ENCODE results near the gene PSMD8.
A peak's percentile ranks its signal among the peaks of the same experiment; 100 is the strongest.
"Not testable (repeated sequence)": the region's sequence is repeated elsewhere in the genome, so short reads cannot be mapped to it uniquely, and the experiment has no call there.

Gene PSMD8

GRCh38 chr19:38374332-38375097, at the start of gene PSMD8:
TSS of gene PSMD8 (plus strand) at chr19:38374571. CDS start at chr19:38374602, 31 bp downstream.
- DNase-seq: peak; percentile 90 to 98 (median 96)

DNA sequence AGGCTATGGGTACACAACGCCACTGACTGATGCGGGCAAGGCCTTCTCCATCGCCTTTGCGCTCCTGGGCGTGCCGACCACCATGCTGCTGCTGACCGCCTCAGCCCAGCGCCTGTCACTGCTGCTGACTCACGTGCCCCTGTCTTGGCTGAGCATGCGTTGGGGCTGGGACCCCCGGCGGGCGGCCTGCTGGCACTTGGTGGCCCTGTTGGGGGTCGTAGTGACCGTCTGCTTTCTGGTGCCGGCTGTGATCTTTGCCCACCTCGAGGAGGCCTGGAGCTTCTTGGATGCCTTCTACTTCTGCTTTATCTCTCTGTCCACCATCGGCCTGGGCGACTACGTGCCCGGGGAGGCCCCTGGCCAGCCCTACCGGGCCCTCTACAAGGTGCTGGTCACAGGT, 47.8 kb upstream of the PSMD8 start:
- DNase-seq: no peak

- DNase-seq: no peak
Measured at GRCh38 chr19:38329651-38330050, 44.7 kb upstream of the PSMD8 start.

DNA sequence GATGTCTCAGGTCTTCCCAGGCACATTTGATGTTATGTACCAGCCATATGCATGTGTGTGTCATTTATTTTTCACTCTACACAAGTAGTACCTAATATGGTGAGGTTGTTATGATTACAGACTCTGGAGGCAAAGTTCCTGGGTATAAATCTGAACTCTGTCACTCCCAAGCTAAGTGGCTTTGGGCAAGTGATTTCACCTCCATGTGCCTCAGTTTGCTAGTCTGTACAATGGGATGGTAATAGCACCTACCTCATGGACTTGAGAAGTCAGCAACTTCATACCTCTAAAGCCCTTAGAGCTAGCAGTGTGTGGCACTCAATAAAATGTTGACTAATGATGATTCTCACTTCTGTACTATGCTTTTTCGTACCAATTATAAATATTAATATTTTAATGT, 42.6 kb upstream of the PSMD8 start:
- no peak for DNase-seq

DNA sequence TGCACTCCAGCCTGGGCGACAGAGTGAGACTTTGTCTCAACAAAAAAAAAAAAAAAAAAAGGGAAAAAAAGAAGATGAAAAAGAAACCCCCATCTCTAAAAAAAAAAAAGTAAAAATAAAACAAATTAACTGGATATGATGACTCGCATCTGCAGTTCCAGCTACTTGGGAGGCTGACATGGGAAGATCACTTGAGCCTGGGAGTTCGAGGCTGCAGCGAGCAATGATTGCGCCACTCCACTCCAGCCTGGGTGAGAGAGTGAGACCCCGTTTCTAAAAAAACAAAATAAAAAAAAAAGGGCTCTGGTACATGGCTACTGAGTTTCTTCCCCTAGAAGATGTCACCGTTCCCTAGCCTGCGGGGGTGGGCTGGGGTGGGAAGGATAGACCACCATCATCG, 41.1 kb upstream of the PSMD8 start:
- no peak for DNase-seq

GRCh38 chr19:38335949-38336637, 38.3 kb upstream of the PSMD8 start:
- peak; percentile 82 to 91 (median 86) for DNase-seq

DNA sequence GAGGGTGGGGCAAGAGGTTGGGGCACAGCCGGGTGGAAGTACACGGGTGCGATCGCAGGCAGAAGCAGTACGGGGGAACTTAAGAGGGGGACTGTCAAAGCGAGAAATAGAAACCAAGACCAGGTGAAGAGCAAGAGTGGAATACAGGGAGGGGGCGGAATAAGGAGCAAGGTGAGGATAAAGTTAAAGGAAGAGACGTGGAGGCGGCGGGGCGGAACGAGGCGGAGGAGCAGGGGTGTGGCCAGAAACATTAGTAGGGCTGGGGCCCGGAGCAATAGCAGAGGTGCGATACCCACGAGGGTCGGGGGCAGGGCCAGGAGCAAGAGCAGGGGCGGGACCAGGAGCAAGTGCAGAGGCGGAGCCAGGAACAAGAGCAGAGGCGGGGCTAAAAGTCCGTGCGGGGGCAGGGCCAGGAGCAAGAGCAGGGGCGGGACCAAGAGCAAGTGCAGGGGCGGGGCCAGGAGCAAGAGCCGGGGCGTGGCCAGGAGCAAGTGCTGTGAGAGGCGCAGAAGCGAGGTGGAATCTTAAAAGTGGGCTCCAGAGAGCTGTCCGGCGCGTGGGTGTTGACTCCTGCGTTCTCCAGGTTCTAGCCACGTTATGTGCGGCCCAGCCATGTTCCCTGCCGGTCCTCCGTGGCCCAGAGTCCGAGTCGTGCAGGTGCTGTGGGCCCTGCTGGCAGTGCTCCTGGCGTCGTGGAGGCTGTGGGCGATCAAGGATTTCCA, 37.6 kb upstream of the PSMD8 start:
- DNase-seq: peak; percentile 91 to 95 (median 92)

DNA sequence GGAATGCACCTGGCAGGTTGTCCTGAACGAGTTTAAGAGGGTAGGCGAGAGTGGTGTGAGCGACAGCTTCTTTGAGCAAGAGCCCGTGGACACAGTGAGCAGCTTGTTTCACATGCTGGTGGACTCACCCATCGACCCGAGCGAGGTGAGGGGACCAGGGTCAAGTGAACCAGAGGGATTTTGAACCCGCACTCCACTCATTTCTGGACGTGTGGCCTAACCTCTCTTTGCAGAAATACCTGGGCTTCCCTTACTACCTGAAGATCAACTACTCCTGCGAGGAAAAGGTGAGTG, 37.1 kb upstream of the PSMD8 start:
- DNase-seq: no peak

DNA sequence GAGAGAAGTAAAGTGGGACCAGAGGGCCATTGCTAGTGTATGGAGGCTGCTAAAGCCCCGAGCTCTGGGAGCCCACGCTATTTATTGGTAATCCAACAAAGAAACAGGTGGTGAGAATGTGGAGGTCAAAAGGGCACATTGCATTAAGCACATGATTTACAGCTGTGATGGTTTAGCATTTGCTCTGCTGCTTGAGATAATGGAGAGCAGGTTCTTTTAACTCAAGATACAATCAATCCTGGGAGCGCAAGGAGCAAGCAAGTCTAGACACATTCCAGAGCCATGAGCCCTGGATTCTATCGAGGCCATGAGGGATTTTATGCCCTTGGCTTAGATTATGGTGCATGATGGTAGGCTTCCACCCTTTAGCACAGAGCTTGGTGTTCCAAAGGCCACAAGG, 35.4 kb upstream of the PSMD8 start:
- not testable (repeated sequence) for DNase-seq

- DNase-seq: no peak
Measured at GRCh38 chr19:38340927-38341326, 33.4 kb upstream of the PSMD8 start.

DNA sequence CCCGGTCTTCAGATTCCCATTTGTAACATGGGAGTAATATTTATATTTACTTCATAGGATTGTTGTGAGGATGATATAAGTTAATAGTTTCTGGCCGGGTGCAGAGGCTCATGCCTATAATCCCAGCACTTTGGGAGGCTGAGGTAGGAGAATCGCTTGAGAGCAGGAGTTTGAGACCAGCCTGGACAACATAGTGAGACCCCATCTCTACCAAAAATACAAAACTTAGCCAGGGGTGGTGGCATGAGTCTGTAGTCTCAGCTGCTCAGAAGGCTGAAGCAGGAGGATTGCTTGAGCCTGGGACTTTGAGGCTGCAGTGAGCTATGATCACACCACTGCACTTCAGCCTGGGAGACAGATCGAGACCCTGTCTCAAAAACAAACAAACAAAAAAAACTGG, 27.5 kb upstream of the PSMD8 start:
- DNase-seq: no peak

DNA sequence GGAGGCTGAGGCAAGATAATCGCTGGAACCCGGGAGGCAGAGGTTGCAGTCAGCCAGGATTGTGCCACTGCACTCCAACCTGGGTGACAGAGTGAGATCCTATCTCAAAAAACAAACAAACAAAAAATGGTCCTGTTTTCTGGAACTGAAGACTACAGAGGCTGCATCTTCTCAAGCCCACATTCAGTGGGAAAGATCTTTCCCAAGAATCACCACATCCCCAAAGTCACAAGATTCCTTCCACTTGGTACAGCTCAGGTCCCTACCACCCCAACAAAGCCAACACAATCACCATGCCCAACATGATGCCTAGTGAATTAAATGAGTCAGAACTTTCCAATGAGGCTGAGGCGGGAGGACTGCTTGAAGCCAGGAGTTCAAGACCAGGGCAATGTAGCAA, 23.5 kb upstream of the PSMD8 start:
- DNase-seq: no peak

DNA sequence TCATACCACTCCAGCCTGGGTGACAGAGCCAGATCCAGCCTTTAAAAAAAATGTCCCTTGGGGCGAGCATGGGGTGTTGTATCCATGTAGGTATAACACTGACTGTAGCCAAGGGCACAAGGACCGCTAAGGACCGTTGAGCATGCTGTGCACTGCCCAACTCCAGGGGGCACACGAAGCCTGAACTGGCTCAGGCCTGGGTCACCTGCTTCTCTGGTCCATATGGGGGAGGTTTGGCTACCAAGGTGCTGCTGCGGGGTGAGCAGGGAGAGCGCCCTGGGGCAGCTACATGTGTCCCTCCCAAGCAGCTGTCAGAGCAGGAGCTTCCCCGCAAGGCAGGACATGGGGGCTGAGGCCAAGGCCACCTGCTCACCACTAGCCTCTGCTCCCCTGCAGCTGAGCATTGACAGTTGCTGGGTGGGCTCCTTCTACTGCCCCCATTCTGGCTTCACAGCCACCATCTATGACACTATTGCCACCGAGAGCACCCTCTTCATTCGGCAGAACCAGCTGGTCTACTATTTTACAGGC, 22.4 kb upstream of the PSMD8 start:
- DNase-seq: no peak

DNA sequence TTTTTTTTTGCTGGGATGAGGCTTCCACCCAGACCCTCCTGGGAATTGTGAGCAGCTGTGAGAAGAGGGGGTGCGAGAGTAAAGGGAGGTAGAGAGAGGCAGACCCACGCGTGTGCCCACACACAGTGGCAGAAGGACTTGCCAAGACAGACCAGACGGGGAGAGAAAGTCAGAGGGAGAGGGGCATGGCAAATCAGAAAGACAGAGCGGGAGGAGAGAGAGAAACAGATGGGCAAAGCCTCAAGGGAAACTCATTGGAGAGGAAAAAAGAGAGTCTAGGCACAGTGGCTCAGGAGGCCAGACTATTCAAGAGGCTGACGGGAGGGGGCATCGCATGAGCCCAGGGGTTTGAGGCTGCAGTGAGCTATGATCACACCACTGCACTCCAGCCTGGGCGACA, 21.8 kb upstream of the PSMD8 start:
- DNase-seq: no peak

GRCh38 chr19:38355728-38356725, 18.3 kb upstream of the PSMD8 start:
- no peak for DNase-seq

- no peak for DNase-seq
Measured at GRCh38 chr19:38358071-38358470, 16.3 kb upstream of the PSMD8 start.

DNA sequence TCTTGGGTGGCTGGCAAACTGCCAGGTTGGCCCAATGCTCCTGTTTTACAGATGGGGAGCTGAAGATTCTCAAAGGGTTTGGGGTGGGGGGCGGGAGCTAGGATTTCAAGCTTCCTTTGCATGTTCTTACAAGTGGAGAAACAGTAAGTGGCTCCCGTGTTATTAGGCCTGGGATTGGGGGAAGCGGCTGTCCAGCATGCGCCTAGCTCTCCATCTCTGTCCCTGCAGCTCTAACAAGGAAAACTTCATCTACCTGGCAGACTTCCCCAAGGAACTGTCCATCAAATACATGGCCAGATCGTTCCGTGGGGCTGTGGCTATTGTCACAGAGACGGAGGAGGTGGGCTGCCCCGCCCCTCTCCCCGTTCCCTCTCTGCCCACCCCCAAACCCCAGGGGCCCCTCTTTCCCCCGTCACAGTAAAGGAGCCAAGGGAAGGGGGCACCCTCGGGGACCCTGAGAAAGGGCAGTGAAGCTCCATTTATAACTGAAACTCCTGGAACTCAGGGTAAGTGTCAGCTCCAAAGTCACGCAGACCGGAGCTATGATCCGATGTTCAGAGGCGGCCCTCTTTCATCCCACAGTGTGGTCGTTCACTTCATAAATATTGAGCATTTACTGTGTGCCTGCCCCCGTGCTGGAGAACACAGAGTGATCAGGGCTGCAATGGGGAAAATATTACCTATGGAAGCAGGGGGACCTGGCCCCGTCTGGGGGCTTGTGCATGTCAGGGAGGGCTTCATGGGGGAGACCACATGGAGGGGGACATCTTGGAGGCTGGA, 14.9 kb upstream of the PSMD8 start:
- no peak for DNase-seq

DNA sequence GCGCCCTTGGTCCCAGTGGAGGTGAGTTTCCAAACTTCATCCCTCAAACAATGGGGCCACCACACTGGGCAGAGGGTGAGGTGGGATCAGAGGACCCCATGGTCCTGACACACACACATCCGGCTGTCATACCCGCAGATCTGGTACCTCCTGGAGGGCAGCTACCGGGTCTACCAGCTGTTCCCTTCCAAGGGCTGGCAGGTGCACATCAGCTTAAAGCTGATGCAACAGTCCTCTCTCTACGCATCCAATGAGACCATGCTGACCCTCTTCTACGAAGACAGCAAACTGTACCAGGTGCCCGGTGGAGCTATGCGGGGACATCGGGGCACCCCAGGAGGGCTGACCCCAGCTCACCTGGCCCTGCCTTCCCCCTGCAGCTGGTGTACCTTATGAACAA, 14.0 kb upstream of the PSMD8 start:
- DNase-seq: no peak

- no peak for DNase-seq
Measured at GRCh38 chr19:38360839-38361631, 13.3 kb upstream of the PSMD8 start.

- DNase-seq: peak in 2 of 4 experiments; percentile 46 to 50
Measured at GRCh38 chr19:38361633-38362075, 12.7 kb upstream of the PSMD8 start.

Measured in activated CD4-positive, CD25-positive, alpha-beta regulatory T cell (primary cell).